ENCODE data around the gene RAB5IF. TPM values are rescaled to one million over a fixed set of nuclear protein-coding genes. Genes with fewer than 3 reads are reported as not detected.

Gene RAB5IF
- total and polyA plus RNA-seq, 9 of the 15 experiments (the other 6 are each of a cell fraction or from before 2014, with no cell fraction given): 26.5 to 198 (median 134) TPM

DNA sequence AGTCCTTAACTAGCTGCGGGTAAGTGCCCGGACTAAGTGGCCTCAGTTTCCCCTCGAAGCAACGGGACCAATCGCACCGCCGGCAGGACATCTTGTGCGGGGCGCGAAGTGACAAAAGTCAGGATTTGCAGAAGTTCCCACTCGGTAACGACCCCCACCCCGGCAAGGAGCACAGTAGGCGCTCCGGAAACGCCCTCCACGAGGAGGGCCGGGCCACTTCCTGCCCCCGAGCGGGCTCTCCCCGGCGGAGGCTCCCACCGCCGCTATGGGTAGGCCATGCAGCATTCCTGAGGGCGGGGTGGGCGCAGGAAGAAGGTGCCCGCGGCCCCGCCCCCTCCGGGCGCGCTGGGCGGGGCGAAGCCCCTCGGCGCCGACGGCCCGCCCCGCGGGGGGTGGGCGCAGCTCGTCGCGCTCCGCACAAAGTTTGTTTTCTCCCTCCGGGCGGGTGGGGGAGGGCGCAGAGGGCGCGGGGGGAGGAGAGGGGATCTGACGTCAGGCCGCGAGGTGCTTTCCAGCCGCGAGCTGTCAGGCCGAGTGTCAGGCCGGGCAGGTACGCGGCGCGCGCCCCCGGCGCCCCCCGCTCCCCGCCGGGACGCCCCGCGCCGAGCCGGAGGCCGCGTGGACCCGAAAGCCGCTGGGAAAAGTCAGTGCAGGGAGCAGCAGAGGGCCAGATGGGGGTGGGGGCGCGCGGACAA is 32.3 kb upstream of the RAB5IF start, which contains the start of gene TGIF2 (continued):
- TF ChIP-seq, protein P1, sequence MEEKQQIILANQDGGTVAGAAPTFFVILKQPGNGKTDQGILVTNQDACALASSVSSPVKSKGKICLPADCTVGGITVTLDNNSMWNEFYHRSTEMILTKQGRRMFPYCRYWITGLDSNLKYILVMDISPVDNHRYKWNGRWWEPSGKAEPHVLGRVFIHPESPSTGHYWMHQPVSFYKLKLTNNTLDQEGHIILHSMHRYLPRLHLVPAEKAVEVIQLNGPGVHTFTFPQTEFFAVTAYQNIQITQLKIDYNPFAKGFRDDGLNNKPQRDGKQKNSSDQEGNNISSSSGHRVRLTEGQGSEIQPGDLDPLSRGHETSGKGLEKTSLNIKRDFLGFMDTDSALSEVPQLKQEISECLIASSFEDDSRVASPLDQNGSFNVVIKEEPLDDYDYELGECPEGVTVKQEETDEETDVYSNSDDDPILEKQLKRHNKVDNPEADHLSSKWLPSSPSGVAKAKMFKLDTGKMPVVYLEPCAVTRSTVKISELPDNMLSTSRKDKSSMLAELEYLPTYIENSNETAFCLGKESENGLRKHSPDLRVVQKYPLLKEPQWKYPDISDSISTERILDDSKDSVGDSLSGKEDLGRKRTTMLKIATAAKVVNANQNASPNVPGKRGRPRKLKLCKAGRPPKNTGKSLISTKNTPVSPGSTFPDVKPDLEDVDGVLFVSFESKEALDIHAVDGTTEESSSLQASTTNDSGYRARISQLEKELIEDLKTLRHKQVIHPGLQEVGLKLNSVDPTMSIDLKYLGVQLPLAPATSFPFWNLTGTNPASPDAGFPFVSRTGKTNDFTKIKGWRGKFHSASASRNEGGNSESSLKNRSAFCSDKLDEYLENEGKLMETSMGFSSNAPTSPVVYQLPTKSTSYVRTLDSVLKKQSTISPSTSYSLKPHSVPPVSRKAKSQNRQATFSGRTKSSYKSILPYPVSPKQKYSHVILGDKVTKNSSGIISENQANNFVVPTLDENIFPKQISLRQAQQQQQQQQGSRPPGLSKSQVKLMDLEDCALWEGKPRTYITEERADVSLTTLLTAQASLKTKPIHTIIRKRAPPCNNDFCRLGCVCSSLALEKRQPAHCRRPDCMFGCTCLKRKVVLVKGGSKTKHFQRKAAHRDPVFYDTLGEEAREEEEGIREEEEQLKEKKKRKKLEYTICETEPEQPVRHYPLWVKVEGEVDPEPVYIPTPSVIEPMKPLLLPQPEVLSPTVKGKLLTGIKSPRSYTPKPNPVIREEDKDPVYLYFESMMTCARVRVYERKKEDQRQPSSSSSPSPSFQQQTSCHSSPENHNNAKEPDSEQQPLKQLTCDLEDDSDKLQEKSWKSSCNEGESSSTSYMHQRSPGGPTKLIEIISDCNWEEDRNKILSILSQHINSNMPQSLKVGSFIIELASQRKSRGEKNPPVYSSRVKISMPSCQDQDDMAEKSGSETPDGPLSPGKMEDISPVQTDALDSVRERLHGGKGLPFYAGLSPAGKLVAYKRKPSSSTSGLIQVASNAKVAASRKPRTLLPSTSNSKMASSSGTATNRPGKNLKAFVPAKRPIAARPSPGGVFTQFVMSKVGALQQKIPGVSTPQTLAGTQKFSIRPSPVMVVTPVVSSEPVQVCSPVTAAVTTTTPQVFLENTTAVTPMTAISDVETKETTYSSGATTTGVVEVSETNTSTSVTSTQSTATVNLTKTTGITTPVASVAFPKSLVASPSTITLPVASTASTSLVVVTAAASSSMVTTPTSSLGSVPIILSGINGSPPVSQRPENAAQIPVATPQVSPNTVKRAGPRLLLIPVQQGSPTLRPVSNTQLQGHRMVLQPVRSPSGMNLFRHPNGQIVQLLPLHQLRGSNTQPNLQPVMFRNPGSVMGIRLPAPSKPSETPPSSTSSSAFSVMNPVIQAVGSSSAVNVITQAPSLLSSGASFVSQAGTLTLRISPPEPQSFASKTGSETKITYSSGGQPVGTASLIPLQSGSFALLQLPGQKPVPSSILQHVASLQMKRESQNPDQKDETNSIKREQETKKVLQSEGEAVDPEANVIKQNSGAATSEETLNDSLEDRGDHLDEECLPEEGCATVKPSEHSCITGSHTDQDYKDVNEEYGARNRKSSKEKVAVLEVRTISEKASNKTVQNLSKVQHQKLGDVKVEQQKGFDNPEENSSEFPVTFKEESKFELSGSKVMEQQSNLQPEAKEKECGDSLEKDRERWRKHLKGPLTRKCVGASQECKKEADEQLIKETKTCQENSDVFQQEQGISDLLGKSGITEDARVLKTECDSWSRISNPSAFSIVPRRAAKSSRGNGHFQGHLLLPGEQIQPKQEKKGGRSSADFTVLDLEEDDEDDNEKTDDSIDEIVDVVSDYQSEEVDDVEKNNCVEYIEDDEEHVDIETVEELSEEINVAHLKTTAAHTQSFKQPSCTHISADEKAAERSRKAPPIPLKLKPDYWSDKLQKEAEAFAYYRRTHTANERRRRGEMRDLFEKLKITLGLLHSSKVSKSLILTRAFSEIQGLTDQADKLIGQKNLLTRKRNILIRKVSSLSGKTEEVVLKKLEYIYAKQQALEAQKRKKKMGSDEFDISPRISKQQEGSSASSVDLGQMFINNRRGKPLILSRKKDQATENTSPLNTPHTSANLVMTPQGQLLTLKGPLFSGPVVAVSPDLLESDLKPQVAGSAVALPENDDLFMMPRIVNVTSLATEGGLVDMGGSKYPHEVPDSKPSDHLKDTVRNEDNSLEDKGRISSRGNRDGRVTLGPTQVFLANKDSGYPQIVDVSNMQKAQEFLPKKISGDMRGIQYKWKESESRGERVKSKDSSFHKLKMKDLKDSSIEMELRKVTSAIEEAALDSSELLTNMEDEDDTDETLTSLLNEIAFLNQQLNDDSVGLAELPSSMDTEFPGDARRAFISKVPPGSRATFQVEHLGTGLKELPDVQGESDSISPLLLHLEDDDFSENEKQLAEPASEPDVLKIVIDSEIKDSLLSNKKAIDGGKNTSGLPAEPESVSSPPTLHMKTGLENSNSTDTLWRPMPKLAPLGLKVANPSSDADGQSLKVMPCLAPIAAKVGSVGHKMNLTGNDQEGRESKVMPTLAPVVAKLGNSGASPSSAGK (IDR thresholded peaks at IDR 0.05): peak; percentile 85
- TF ChIP-seq KLF6 (CRISPR knock-in tag; IDR thresholded peaks at IDR 0.05; ENCODE audit: borderline replicate concordance) (no peak), SRSF1 (IDR thresholded peaks at IDR 0.05; ENCODE audit: low read depth, low read length) (no peak), HMGN3 (IDR thresholded peaks at IDR 0.05; ENCODE audit: borderline replicate concordance, extremely low read depth, insufficient read length, low read depth, low read length) (peak; percentile 87), HCFC1 (IDR thresholded peaks at IDR 0.05; ENCODE audit: low read depth, low read length) (peak; percentile 41), GMEB1 (CRISPR knock-in tag; IDR thresholded peaks at IDR 0.05) (no peak), NUFIP1 (IDR thresholded peaks at IDR 0.05; ENCODE audit: partially characterized antibody) (no peak), ZFP30 (CRISPR knock-in tag; IDR thresholded peaks at IDR 0.05; ENCODE audit: borderline replicate concordance) (no peak), ERF (CRISPR knock-in tag; IDR thresholded peaks at IDR 0.05) (0 out of 2 replicates have a peak, but pooled peaks have one; percentile 9), PHF8 (IDR thresholded peaks at IDR 0.05; ENCODE audit: borderline replicate concordance, low read length) (peak; percentile 61; the same call in 1 of the 2 replicates), ZNF165 (CRISPR knock-in tag; IDR thresholded peaks at IDR 0.05; ENCODE audit: borderline replicate concordance) (no peak), ZNF644 (tag; IDR thresholded peaks at IDR 0.05; ENCODE audit: low read depth) (no peak), KLF10 (CRISPR knock-in tag; IDR thresholded peaks at IDR 0.05) (no peak), GATAD2B (IDR thresholded peaks at IDR 0.05; ENCODE audit: borderline replicate concordance) (peak; percentile 72; the same call in 1 of the 2 replicates), NFRKB (IDR thresholded peaks at IDR 0.05; ENCODE audit: low read depth) (peak; percentile 47; the same call in 1 of the 2 replicates)

Measured in K562 (cell line).